ENCODE data around the gene NDUFA5.
"Not testable (repeated sequence)": the region's sequence is repeated elsewhere in the genome, so short reads cannot be mapped to it uniquely, and the experiment has no call there.

NDUFA5 gene

DNA sequence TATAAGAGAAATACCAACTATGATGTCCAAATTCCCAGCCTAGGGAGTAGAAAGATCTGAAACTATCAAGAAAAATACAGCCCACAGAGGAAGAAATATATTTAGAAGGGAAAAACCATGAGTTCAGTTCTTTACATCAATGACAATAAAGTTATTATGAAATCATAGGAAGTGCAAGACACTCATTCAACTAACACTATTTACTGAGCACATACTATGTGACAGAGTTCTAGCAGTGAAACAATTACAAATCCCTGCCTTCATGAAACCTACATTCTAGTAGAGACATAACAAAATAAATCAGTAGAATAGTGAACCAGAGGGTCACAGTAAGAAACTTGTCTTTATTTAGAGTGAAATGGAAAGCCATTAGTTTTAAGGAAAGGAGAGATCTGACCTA is 2.1 kb downstream of the NDUFA5 start:
- DNase-seq, result no peak

DNA sequence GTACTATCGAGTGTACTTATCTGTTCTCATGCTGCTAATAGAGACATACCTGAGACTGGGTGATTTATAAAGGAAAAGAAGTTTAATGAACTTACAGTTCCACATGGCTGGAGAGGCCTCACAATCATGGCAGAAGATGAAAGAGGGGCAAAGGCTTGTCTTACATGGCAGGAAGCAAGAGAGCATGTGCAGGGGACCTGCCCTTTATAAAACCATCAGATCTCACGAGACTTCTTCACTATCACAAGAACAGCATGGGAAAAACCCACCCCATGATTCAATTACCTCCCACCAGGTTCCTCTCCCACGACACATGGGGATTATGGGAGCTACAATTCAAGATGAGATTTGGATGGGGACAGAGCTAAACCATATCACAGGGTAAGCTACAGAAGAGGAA is 4.5 kb downstream of the NDUFA5 start:
- DNase-seq, result no peak

DNA sequence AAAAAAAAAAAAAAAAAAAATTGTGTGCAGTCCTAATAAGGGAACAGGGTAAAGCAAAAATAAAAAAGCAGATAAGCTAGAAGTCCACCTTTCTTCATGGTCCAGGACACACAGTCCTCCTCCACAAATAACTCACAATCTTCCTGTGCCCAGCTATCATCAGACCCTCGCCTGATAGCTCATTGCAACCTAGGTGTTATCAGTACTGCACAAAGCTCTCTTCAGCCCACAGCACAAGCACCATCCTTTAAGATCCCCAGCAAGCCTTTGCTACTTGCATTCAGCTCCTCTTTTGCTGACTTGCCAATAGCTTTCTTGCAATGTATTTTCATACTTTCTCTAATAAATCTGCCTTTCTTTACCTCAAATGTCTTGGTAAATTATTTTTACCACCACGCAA is 5.0 kb downstream of the NDUFA5 start:
- no peak for DNase-seq

DNA sequence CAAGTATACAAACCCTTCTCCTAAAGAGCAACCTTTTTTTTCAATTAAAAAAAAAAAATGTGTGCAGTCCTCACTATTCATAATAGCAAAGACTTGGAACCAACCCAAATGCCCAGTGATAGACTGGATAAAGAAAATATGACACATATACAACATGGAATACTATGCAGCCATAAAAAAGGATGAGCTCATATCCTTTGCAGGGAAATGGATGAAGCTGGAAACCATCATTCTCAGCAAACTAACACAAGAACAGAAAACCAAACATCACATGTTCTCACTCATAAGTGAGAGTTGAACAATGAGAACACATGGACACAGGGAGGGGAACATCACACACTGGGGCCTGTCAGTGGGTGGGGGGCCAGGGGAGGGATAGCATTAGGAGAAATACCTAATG is 5.5 kb downstream of the NDUFA5 start:
- DNase-seq, result not testable (repeated sequence)

DNA sequence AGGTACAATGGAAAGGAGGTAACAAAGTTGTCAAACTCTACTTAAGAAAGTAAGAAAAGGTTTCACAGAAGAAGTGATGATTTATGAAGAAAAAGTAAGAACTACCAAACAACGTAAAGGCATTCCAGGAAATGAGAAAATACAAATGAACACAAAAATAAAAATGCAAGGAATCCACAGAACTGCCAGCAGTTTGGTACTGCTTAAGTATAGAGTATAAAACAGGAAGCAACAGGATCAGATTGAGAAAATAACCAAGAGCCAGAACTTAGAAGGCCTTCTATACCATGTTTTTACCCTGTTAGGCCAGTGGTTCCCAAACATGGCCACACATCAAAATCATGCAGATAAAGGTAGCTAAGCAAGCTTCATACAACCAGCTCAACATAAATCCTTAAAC is 9.2 kb downstream of the NDUFA5 start:
- no peak for DNase-seq

DNA sequence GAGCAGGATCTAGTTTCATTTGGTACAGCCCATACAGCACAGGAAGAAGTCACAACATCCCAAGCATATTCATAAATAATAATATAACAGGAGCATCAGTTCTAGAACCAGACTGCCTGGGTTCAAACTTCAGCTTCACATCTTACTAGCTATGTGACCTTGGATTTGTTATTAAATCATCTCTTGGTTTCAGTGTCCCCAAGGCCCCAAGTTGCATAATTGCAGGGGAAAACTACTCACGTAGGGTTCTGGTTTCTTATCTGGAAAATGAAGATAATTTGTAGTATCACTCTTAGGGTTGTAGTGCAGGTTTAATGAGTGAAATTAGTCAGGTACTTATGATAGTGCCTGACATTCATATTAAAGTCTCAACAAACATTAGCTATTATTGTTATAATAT is 17.7 kb downstream of the NDUFA5 start:
- DNase-seq, result no peak

DNA sequence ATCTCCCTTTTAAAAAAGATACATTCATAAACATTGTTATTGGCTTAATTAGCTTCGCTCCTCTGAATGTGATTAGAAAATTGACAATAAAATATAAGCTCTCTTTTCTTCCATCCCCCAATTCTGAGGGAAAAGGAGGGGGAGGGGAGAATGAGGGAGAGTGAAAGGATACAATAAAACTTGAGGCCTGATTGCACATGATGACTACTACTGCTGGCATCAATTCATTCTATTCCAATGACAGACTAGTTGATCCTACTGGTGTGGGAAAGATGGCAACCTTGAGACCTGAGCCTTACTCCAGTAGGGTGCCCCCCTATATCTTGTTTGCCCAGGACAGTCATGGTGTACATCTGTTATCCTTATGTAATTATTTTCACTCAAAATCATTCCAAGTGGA is 18.7 kb downstream of the NDUFA5 start:
- no peak for DNase-seq

DNA sequence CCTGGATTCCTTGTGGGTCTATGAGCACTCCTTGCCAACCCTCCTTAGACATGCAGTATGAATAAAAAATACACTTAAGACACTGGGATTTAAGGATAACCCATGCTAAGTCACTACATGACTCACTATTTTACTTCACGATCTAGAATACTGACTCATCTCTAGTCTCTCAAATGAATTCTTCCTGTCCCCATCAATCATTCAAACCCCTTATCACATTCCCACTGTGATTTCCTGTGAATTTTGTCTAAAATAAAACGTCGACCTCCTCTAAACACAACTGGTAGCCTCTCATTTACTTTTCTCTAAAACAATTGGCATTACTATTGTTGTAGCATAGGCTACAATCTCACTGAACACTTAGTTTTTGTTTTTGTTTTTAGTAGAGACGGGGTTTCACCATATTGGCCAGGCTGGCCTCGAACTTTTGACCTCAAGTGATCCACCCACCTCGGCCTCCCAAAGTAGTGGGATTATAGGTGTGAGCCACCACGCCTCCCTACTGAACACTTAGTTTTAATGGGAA is 19.4 kb downstream of the NDUFA5 start:
- DNase-seq, result no peak

DNA sequence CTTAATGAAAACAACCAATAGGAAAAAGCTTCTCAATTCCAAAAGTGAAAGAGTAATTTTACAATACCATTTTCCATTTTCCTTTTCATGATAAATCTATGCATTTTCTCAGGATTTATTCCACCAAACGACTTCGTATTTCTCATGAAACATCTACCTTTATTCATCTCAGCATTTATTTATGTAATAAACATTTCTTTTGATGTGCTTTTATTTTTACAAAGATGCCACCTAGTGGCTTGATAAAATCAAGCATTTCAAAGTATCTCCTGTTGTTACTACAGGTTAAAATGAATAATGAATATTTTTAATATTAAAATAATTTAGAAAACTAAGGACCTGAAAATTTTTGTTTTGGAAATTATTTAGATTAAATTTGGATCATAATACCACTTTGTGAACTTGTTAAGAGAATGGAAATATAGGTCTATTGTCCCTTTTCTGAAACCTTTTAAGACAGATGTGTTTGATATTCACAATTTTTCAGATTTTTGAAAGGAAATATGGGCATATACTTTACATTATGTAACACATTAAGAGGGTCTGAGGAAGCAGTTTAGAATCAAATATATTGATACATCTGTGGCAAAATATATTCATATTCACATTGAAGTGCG is 20.5 kb downstream of the NDUFA5 start:
- no peak for DNase-seq

DNA sequence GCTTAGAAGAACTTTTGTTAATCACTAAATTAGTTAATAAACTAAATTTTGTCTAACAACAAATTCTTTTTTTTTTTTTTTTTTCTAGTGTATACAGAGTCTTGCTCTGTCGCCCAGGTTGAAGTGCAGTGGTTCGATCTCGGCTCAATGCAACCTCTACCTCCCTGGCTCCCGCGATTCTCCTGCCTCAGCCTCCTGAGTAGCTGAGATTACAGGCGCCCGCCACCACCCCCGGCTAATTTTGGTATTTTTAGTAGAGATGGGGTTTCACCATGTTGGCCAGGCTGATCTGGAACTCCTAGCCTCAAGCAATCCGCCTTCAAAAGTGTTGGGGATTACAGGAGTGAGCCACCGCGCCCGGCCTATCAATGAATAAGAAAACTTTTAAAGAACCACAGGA is 22.1 kb downstream of the NDUFA5 start:
- no peak for DNase-seq

DNA sequence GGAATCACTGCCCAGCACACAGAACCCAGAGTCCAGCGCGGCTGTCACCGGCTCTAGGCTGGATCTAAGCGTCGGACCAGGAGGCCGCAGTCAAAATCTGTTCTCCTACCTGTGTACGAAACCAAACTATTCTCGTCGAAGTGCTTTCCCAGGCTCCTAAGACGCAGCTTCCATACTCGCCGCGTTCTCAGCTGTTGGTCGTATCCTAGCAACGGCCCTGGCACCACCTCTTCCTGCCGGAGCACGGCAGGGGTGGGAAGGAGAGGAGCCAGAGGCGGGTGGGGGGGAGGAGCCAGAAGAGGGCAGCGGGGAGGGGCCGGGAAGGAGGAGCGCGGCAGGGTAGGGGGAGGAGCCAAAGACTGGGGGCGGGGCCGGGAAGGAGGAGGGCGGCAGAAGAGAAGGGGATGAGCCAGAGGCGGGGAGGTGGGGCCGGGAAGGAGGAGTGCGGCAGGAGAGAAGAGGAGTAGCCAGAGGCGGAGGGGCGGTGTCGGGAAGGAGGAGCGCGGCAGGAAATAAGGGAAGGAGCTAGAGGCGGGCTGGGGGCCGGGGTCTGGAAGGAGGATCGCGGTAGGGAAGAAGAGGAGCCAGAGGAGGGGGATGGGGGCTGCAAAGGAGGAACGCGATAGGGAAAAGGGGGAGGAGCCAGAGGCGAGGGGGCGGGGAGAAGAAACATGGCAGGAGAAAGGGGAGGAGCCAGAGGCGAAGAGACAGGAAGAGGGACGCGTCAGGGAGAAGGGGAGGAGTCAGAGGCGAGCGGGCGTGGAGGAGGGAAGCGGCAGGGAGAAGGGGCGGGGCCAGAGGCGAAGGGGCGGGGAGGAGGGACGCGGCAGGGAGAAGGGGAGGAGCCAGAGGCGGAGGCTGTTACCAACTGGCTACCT is 23.0 kb downstream of the NDUFA5 start, which contains the start of gene IQUB:
TSS of gene IQUB (minus strand) at position 213 of the 878 bp plus-strand sequence. CDS start 22,255 bp downstream, outside the sequence.
- peak; percentile 97 for DNase-seq

DNA sequence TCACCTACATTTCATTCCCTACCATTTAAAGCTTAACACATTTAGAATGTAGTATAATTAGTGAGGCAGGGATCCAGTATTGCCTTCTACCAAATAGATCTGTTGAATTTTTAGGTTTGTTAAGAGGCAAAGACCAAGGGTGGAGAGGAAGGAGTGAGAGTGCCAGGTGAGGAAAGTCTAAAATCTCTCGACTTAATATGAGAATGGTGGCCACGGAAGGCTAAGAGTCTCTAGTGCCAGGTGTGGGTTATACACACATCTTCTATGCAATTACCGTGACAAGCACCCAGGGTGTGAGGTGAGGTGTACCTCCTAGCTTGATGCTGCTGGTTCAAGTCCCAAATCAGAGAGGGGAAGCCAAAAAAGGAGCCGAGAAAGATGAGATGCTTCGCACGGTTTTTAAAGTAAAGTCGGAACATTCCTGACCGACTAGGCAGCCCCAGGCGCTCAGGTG is 23.7 kb downstream of the NDUFA5 start:
- DNase-seq, result no peak

DNA sequence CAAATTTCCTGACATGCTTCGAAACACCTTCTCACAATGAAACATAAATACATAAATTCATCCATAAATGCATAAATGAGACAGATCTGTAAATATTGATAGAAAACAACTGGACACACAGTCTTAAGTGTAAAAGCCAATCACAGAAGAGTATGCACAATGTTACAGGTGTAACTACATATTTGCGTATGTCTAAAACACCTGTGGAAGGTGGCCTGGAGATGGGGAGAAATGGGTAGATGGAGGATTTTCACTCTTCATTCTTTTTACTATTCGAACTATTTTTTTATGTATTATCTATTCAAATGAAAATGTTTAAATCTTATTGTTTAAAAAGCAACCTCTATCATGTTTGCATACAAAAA is 24.1 kb downstream of the NDUFA5 start:
- DNase-seq, result no peak

DNA sequence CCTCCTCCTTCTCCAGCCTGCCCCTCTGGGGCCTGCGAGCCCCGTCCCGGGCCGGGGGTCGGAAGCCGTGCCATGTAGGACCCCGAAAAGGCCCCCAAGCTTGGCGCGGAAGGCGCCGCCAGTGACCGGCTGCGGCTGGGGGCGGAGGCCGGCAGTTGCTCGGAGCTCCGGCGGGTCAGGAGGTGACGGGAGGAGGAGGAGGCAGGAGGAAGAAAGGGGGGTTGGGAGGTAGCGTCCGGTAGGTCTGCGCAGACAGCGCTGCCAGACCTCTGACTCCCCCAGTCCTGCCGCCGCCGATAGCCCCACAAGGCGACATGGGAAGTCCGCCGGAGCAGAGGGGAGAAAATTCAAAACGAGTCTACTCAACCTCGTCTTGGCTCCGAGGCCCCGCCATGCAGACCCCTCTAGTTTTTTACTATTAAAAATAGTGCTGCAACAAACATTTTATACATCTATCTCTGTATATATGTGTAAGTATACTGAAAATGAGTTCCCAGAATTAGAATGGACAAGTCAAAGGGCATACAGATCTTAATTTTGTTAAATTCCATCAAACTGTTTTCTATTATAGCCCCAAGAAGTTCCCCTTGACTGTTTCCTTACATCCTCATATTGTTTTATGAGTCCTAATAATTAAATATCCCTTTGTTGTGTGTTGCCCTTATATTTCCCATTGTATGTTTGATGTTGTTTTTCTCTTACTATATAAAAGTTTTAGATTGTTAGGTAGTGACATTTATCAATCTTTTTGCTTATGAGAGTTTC is 24.6 kb downstream of the NDUFA5 start:
- DNase-seq, result not testable (repeated sequence)

DNA sequence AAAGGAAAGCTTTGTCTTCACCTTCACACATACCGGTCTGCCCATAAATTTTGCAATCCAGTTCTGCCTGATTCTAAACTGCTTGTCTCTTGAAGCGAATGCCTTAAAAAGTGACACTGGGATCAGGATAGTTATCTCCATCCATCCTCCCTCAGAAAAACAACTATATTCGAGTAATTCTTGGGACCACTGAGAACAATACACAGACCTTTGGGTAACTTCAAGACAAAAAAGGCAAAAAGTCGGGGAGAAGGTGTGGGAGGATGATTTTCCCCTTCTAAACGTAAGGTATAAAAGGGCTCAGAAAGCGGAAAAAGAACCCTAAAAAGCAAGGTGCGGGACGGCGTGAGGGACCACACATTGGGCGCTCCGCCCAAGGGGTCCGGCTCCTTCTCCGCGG is 25.3 kb downstream of the NDUFA5 start:
- not testable (repeated sequence) for DNase-seq

DNA sequence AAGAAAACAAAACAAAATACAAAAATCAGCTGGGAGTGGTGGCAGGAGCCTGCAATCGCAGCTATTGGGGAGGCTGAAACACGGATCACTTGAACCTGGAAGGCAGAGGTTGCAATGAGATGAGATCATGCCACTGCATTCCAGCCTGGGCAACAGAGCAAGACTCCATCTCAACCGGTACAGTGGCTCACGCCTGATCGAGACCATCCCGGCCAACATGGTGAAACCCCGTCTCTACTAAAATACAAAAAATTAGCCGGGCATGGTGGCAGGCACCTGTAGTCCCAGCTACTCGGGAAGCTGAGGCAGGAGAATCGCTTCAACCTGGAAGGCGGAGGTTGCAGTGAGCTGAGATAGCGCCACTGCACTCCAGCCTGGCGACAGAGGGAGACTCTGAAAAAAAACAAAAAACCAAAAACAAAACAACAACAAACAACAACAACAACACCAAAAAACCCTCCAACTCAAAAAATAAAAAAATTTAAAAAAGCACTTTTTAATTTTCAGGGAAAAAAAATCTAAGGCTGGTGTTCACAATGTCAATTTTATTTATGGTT is 27.5 kb downstream of the NDUFA5 start:
- not testable (repeated sequence) for DNase-seq

DNA sequence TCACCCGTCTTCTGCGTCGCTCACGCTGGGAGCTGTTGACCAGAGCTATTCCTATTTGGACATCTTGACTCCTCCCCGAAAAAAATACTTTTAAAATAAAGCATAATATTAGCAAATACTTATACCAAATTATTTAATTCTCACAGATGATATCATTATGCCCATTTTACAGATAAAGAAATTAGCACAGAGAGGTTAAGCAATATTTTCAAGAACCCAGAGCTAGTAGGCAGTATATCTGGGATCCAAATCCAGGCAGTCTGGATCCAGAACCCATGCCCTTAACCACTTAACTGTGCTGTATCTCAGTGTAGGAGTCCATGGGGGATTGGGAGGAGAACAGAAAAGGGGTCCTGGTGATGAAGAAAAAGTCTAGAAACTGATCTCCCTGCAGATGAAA is 29.4 kb downstream of the NDUFA5 start:
- no peak for DNase-seq

DNA sequence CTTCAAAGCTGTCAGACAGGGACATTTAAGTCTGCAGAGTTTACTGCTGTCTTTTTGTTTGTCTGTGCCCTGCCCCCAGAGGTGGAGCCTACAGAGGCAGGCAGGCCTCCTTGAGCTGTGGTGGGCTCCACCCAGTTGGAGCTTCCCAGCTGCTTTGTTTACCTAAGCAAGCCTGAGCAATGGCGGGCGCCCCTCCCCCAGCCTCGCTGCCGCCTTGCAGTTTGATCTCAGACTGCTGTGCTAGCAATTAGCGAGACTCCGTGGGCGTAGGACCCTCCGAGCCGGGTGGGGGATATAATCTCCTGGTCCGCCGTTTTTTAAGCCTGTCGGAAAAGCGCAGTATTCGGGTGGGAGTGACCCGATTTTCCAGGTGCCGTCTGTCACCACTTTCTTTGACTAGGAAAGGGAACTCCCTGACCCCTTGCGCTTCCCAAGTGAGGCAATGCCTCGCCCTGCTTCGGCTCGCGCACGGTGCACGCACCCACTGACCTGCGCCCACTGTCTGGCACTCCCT is 29.8 kb downstream of the NDUFA5 start:
- DNase-seq, result not testable (repeated sequence)

DNA sequence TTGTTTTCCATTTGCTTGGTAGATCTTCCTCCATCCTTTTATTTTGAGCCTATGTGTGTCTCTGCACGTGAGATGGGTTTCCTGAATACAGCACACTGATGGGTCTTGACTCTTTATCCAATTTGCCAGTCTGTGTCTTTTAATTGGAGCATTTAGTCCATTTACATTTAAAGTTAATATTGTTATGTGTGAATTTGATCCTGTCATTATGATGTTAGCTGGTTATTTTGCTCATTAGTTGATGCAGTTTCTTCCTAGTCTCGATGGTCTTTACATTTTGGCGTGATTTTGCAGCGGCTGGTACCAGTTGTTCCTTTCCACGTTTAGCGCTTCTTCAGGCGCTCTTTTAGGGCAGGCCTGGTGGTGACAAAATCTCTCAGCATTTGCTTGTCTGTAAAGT is 31.1 kb downstream of the NDUFA5 start:
- not testable (repeated sequence) for DNase-seq

DNA sequence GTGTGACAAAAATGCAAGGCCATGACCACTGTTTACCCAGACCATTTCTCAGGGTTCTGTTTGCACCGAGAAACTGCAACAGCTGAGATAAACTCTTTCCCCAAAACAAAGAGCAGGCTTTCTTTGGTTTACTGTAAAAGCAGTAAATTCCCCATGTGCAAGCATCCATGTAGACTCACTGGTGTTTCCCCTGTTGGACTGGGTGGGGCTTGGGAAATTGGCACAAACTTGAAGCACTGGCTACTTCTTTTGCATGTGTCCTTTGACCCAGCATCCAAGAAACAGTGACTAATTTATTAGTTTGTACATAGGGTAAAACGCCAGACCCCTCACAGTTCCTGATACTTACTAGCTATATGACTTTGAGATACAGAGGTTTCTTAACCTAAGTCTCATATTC is 35.6 kb downstream of the NDUFA5 start:
- DNase-seq, result no peak

DNA sequence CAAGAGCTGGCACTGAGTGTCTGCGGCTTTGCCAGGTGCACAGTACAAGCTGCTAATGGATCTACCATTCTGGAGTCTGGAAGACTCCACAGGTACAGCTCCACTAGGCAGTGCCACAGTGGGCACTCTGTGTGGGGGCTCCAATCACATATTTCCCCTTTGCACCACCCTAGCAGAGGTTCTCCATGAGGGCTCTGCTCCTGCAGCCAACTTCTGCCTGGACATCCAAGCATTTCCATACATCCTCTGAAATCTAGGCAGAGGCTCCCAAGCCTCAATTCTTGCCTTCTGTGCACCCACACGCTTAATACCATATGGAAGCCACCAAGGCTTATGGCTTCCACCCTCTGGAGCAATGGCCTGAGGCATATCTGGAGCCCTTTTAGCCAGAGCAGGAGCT is 52.4 kb downstream of the NDUFA5 start:
- no peak for DNase-seq

DNA sequence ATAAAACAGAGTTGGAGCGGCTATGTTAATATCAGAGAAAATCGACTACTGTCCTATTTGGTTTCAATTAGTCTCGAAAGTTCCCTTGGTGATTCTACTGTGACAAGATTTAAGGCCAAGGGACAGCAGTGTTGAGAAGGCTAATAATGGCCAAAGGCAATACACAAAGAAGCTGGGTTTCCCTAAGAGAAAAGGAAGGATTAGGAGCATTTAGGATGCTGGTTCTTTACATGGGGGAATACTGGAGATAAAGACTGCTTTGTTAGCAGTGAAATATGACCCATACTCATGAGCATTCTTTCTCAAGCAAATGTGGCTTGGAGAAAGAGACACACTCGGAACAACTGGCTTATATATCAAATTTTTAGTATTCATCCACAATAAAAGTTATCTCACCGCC is 55.4 kb downstream of the NDUFA5 start:
- no peak for DNase-seq
